ENCODE results near the gene DOCK9. TPM values are rescaled to one million over a fixed set of nuclear protein-coding genes. Genes with fewer than 3 reads are reported as not detected.

DOCK9 gene
- total and polyA plus RNA-seq, 2 experiments from 2014 or later, result 8.5 to 57.7 TPM

DNA sequence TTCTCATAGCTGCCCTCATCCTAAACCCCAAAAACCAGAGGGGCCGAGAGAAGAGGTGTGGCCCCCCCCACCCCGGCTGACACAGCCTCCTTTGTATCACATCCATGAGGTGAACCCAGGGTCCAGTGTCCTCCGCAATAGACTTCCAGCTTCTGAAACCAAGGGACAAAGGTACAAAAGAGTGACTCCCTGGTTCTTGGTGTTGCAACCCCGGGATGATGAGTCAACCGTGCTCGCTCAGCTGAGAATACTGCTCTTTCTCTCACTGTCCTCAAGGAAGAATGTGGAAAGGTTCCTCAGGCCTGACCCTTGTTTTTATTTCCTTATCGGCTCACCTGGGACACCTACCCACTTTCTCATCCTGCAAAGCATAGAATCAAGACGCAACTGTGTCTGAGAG, 230.9 kb downstream of the DOCK9 start:
- no peak overlapping the region for H3K27ac ChIP-seq (ENCODE audit: low read depth)
- H3K79me2 ChIP-seq (replicated peaks; ENCODE audit: insufficient read depth), result no peaks in the 10 kb centered on the region
- Mint-ChIP-seq H3K9me3 (no peaks in the 10 kb centered on the region; the same call in 2 of the 3 replicates), H3K27ac (no peak overlapping the region), H3K4me1 (peaks cover 18% of the 10 kb centered on the region), H3K4me3 (no peak overlapping the region), H3K36me3 (ENCODE audit: low read depth) (no peaks in the 10 kb centered on the region), H3K27me3 (ENCODE audit: insufficient read depth, low read depth, poor library complexity) (peaks cover 19% of the 10 kb centered on the region)
- TF ChIP-seq EZH2phosphoT487 (IDR thresholded peaks at IDR 0.05; ENCODE audit: unreplicated experiment) (no peak), ZNF331 (CRISPR knock-in tag; IDR thresholded peaks at IDR 0.05; ENCODE audit: low read depth) (no peak), CREB1 (CRISPR knock-in tag; IDR thresholded peaks at IDR 0.05; ENCODE audit: low read depth) (no peak), EZH2 (IDR thresholded peaks at IDR 0.05; ENCODE audit: low read depth, unreplicated experiment) (no peak), NANOG (IDR thresholded peaks at IDR 0.05; ENCODE audit: borderline replicate concordance) (no peak), STAT1 (IDR thresholded peaks at IDR 0.05; ENCODE audit: unreplicated experiment) (no peak), JUNB (IDR thresholded peaks at IDR 0.05; ENCODE audit: unreplicated experiment) (no peak), ZNF114 (CRISPR knock-in tag; IDR thresholded peaks at IDR 0.05) (no peak), POLR2AphosphoS5 (IDR thresholded peaks at IDR 0.05; ENCODE audit: low read depth) (no peak)
- TF ChIP-seq, protein P1, sequence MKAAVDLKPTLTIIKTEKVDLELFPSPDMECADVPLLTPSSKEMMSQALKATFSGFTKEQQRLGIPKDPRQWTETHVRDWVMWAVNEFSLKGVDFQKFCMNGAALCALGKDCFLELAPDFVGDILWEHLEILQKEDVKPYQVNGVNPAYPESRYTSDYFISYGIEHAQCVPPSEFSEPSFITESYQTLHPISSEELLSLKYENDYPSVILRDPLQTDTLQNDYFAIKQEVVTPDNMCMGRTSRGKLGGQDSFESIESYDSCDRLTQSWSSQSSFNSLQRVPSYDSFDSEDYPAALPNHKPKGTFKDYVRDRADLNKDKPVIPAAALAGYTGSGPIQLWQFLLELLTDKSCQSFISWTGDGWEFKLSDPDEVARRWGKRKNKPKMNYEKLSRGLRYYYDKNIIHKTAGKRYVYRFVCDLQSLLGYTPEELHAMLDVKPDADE (IDR thresholded peaks at IDR 0.05), result no peak
- TF ChIP-seq, protein P2, sequence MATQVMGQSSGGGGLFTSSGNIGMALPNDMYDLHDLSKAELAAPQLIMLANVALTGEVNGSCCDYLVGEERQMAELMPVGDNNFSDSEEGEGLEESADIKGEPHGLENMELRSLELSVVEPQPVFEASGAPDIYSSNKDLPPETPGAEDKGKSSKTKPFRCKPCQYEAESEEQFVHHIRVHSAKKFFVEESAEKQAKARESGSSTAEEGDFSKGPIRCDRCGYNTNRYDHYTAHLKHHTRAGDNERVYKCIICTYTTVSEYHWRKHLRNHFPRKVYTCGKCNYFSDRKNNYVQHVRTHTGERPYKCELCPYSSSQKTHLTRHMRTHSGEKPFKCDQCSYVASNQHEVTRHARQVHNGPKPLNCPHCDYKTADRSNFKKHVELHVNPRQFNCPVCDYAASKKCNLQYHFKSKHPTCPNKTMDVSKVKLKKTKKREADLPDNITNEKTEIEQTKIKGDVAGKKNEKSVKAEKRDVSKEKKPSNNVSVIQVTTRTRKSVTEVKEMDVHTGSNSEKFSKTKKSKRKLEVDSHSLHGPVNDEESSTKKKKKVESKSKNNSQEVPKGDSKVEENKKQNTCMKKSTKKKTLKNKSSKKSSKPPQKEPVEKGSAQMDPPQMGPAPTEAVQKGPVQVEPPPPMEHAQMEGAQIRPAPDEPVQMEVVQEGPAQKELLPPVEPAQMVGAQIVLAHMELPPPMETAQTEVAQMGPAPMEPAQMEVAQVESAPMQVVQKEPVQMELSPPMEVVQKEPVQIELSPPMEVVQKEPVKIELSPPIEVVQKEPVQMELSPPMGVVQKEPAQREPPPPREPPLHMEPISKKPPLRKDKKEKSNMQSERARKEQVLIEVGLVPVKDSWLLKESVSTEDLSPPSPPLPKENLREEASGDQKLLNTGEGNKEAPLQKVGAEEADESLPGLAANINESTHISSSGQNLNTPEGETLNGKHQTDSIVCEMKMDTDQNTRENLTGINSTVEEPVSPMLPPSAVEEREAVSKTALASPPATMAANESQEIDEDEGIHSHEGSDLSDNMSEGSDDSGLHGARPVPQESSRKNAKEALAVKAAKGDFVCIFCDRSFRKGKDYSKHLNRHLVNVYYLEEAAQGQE (IDR thresholded peaks at IDR 0.05; ENCODE audit: unreplicated experiment), result no peak
- no peaks in the 10 kb centered on the region for H3F3A ChIP-seq (replicated peaks; ENCODE audit: low read depth)
- H4K20me1 ChIP-seq (replicated peaks; ENCODE audit: insufficient read depth), result no peaks in the 10 kb centered on the region
- peaks cover 12% of the 10 kb centered on the region for H3K27me3 ChIP-seq (ENCODE audit: insufficient read depth)
- ATAC-seq (no peak), DNase-seq (ENCODE audit: low spot score) (no peak)
- H3K4me1 ChIP-seq (ENCODE audit: insufficient read depth), result peaks cover 5% of the 10 kb centered on the region; the same call in 1 of the 2 replicates
- no peak overlapping the region for H2AFZ ChIP-seq
- no peak overlapping the region for H3K4me2 ChIP-seq
- no peaks in the 10 kb centered on the region for H3K36me3 ChIP-seq (ENCODE audit: insufficient read depth)
- no peaks in the 10 kb centered on the region for H3K9me2 ChIP-seq (ENCODE audit: insufficient read depth)
- H3K4me3 ChIP-seq, result no peak overlapping the region

Small RNAs within 50 kb of the gene (small RNA-seq; reads per million reads assigned to genes)
- gene AL161420.1 (ENCODE audit: low replicate concordance) (not detected), gene RNU6-83P (ENCODE audit: low replicate concordance) (not detected)

Other genes starting within 250 kb of the DOCK9 start
- gene SLC15A1, start 225.4 kb downstream of the DOCK9 start, total RNA-seq (2014; rRNA removed; shearing (Covaris generic)), result 2.4 and 3.0 TPM in 2 replicates
- 1.3 and 1.6 TPM in 2 replicates for gene SLC15A1, start 225.4 kb downstream of the DOCK9 start, polyA plus RNA-seq (2016; fragmentation: Nextera tagmentation; extraction: Ambion mirVana)
- gene UBAC2, start 222.8 kb upstream of the DOCK9 start, total RNA-seq (2014; rRNA removed; shearing (Covaris generic)), result 76.9 and 112 TPM in 2 replicates
- gene UBAC2, start 222.8 kb upstream of the DOCK9 start, polyA plus RNA-seq (2016; fragmentation: Nextera tagmentation; extraction: Ambion mirVana), result 34.3 and 37.9 TPM in 2 replicates